HG02623 (cell line): ENCODE data around the gene CDC40.
A peak's percentile ranks its signal among the peaks of the same experiment; 100 is the strongest.
"Not testable (repeated sequence)": the region's sequence is repeated elsewhere in the genome, so short reads cannot be mapped to it uniquely, and the experiment has no call there.

Source experiments
- ATAC-seq: cut with Tn5 transposase; IDR thresholded peaks from one replicate; pipeline ENCODE4 v1.9.1; 2021; ENCODE audit warnings: moderate library complexity; ENCODE audit not compliant: unreplicated experiment

The CDC40 gene

DNA sequence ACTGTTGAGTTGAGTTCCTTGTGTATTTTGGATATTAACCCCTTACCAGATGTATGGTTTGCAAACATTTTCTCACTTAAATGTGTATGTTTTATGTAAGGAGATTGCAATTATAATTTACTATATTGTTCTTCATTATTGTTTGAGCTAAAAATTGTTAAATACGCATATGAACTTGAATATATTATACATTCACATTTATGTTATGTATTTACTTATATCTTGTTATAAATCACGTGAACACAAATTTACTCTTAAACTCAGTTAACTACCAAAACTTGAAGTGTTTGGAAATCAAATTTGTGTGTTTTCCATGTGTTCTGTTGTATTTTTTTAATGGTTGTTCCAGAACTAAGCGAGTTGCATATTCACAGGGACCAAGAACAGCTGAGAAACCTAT, 18.3 kb downstream of the CDC40 start:
- no peak for ATAC-seq

DNA sequence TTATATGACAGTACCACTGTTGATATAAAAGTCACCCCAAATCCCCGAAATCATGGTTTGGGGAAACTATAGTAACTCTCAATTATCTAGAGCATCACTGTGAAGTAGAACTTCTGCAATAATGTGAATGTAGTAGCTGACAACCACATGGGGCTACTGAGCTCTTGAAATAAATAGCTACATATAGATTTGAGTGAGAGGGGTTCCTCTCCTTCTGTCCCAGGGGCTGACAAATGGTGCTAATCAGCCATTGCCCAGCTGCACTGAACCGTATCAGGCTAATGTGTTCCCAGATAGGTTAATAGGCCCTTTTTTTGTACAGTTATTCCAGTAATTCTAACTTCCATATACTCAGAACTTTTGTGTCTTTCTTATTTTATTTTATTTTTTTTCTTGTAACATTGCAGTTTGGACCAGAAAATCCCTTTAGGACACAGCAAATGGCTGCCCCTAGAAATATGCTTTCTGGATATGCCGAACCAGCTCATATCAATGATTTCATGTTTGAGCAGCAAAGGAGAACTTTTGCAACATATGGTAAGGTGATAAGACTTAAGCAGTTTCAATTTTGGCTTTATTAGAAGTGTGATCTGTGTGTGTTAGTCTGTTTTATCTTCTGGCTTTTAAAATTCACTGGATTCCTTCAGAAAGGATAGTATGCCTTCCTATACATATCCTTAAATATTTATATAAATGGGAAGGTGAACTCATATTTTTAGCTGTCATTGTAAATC, 21.1 kb downstream of the CDC40 start:
- no peak for ATAC-seq

DNA sequence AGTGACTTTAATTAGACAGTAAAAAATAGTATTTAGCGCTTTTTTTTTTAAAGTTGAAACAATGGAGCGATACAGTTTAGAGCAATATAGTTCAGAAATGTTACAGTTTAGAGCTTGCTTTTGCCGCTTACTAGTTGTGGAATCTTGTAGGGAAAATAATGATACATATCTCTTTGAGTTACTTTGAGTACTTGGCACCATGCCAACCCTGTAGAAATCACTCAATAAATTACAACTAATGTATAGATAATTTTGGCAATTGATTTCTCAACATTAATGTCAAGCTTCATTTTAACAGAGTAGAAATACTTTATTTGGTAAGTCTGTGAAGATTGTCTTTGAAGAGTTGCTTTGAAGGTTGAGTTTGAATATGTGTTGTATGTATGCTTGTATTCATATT, 27.4 kb downstream of the CDC40 start:
- ATAC-seq = no peak

DNA sequence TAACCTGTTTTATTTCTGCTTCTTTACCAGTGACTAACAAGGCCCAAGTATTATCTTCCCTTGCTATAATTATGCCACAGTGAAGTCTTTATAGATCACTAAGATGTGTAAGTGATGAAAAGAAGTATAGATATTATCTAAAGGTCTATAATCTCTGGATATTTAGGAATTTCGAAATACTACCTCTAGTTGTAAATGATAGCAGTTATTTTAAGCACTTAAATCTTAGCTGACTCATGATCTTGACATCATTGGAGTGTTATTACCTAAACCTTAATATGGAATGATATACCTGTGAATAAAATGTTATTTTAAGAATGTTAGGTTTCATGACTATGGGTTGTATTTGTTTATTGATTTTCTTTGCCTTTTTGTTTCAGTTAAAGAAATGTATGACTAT, 31.5 kb downstream of the CDC40 start:
- no peak for ATAC-seq

DNA sequence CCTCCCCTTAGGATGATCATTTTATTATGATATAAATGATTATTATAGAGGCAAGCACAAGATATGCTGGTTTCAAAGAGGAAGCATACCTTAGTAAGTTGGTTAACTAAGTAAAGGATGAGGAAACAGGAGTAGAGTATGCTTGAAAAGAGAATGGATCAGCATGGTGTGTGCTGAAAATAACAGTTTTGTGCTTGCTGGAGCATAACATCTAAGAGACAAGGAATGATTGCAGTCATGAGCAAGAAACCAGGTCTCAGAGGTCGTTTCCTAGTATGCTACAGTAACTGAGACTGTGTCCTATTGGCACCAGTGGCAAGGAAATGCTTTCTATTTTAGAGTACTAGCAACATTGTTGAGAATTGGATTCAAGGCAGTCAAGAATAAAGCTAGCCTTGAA, 34.1 kb downstream of the CDC40 start:
- no peak for ATAC-seq

DNA sequence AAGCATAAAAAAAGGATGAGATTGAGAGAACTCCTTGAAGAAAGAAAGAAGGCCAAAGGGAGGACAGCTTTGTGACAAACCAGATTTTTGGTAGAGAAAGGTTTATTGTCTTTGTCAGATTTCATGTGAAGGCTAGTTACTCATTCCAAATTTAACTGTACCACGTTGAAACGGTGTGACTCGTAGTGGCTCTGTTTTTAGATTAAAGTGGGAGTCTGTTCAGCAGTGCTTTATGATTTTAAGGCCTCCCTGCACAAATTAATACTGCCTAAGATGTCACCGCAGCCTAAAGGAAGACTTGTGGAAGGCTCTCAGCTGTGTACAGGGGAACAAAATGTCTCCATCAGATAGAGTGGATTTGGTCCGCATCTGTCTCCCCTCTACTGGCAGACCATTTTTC, 35.9 kb downstream of the CDC40 start:
- no peak for ATAC-seq

DNA sequence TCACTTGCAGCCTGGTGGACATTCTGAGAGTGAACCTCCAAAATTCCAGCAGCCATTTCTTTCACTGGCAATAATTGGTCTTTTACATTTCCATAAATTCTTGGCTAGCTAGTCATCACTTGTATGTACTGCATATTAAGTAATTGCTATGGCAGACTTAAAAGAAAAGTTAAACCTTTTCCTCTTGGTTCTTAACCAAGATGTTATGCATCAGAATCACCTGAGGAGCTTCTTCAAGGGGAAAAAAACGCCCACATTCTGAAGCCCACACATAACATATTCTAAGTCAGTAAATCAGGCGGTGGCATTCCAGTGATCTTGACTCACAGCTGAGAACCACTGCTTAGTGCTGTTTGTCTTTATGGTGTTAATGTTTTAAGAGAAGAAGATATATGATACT, 37.0 kb downstream of the CDC40 start:
- no peak for ATAC-seq

DNA sequence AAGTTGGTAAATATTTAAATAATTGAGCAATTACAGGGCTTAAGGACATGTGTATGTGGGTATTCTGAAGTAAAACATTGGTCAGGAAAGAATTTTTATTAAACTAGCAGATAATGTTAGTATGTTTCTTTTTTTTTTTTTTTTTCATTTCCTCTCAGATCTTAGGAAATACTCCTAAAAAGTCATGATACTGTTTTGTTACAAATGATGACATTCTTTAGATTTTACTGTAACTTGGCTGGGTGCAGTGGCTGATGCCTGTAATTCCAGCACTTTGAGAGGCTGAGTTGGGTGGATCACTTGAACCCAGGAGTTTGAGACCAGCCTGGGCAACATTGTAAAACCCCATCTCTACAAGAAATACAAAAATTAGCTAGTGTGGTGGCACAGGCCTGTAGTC, 41.5 kb downstream of the CDC40 start:
- ATAC-seq = no peak

DNA sequence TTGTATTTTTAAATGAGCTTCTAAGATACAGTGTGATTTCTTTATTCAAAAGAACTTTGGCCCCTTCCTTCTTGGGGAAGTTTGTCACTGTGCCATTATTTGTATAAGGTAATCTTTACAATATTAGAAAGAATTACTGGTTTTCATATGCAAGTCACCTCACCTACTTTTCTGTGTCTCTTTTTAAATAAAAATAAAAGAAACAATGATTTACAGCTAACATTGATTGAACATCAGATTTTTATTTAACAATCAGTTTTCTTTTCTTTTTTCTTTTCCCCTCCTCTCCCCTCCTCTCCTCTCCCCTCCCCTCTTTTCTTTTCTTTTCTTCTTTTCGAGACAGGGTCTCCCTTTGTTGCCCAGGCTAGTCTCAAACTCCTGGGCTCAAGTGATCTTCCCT, 46.0 kb downstream of the CDC40 start:
- ATAC-seq = no peak

DNA sequence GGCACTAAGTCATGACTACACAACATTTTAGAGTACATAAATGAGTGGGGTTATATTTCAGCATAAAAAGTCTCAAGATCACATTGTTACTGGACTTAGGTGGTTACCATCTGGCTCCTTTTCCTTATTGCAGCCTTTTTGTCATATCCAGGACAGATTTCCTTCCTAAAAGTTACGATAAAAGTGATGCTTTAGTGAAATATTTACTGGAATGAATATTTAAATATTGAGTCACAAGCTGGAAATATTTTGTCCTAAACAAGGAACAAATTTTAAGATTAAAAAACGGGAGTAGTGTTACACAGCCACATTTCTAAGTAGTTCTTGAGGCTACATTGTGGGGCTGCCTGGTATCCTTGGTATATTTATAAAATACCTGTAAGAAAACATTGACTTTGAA, 52.2 kb downstream of the CDC40 start:
- no peak for ATAC-seq

DNA sequence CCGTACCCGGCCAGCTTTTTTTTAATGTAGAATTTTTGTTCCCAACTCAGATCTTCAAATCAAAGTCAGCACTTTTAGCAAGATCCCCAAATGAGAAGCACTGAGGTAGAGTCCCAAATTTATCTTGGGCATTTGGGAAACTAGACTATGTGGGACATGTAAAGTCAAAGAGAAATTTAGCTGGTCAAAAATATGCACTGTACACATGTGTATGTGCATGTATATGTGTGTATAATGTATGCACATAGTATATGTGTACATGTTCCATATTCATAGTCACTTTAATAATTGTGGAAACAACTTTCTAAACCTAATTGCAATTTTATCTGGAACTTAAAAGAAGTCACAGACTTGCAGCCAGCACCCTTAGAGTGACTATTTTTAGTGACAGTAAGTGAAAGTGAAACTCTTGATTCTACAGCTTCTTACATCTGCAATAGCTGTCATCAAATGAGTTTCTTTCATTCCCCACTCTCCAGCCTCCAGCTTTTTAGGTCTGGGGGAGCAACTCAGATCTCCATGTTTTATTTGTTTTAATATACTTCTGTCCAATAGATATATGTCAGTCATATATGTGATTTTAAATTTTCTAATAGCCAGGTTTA, 53.6 kb downstream of the CDC40 start:
- ATAC-seq = peak; percentile 86

DNA sequence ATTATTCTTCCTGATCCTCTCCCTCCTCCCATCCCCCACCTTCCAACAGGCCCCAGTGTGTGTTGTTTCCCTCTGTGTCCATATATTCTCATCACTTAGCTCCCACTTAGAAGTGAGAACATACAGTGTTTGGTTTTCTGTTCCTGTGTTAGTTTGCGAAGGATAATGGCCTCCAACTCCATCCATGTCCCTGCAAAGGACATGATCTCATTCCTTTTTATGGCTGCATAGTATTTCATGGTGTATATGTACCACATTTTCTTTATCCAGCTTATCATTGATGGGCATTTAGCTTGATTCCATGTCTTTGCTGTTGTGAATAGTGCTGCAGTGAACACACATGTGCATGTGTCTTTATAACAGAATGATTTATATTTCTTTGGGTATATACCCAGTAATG, 55.8 kb downstream of the CDC40 start:
- not testable (repeated sequence) for ATAC-seq

DNA sequence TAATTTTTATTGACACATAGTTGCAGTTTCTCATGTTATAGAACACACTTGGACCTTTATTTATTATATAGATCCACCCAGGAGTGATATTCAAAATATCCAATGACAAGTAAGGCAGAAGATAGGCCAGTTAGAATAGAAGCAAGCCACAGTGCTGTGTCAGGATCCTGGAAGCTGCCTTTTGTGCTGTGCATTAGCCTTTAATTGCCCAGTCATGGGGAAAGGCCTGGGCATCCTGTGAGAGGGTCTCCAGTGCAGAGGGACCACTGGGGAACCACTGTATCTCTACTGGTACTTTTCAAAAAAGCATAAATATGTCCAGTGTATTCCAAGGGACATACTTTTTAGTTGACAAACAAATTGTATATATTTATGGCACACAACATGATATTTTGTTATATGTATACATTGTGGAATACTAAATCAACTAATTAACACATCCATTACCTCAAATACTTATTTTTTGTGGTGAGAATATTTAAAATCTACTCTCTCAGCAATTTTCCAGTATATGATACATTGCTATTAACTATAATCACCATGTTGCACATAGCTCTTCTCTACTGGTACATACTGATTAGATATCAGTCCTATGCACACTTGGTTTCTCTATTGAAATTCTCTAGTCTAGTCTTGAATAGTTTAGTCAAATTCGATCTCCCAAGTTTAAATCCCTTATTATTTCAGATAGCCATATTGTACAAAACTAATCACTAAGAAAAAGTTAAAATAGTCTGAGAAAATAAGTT, 59.5 kb downstream of the CDC40 start:
- ATAC-seq = no peak

DNA sequence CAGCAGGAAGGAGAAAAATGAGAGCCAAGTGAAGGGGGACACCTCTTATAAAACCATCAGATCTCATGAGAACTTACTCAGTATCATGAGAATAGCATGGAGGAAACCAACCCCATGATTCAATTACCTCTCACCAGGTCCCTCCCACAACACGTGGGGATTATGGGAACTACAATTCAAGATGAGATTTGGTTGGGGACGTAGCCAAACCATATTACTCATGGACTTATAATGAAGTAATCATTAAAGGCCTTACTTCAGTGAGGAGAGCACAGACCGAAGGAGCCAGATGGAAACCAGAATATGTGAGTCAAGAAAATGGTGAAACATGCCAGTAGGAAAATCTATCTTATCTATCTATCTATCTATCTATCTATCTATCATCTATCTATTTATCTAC, 64.4 kb downstream of the CDC40 start:
- ATAC-seq = not testable (repeated sequence)

DNA sequence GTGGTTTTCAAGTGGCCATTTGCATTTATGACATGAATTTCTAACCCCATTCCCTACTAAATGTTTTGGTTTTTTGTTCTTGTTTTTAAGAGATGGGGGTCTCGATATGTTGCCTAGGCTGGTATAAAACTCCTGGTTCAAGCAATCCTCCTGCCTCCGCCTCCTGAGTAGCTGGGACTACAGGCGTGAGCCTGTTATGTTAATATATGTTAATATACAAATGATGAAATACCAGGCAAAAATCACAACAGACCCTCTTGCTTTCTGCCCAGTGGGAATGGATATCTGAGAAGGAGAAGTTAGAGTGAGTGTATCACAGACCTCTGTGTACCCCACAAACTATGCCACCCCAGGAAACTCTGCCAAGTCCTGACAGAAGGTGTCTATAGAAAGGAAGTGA, 66.2 kb downstream of the CDC40 start:
- no peak for ATAC-seq

DNA sequence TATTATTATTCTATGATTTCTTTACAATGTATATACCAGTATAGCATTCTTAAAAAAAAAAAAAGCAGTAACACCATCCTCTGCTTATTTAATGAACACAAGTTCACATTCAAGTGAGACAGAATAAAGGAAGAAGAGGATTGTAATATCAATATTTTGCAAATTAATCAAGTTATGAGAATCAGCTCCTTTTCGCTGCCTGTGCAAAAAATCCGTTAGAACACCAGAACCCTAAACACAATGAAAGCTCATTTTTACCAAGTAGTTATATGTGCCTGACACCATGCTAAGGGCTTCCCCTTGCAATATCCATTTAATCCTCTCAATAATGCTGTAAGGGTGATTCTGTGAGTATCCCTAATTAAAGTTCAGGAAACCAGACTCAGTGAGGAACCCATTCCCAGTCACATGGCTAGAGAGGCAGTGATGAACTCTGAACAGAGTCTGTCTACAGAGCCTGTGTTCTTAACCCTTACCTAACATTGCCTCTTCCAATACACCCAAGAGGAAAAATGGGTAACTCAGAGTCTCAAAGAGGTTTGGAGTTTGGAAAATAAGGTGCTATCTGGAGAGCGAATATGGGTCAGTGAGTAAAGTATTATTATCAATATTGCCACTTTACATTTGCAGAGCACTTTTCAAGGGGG, 66.8 kb downstream of the CDC40 start:
- ATAC-seq = no peak

DNA sequence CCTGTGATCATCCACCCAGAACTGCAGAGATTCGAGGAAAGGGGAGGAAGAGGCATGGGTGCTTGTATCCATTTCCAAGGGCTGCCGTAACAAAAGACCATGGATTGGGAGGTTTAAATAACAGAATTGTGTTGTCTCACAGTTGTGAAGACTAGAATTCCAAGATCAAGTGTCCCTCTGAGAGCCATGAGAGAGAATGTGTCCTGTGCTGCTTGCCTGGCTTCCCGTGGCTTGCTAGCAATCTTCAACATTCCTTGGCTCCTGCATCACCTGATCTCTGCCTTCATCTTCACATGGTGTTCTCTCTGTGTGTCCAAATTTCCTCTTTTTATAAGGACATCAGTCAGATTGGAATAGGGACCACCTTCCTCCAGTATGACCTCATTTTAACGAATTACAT, 69.8 kb downstream of the CDC40 start:
- ATAC-seq = no peak

DNA sequence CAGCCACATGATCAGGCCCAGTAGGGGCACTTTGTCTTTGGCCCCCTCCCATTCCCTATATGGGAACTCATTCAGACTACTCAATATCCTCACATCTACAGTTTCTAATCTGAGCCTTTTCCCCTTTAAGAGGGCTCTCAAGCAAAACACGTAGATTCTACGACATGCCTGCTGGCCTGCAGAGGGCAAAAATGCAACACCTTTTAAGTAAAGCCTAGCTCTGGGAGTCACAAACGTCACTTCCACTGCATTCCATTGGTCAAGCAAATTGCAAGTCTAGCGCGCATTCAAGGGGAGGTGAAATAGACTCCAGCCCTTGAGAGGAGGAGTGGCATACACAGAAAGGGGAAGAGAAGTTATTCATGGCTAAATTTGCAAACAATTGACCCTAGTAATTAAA, 70.6 kb downstream of the CDC40 start:
- no peak for ATAC-seq

DNA sequence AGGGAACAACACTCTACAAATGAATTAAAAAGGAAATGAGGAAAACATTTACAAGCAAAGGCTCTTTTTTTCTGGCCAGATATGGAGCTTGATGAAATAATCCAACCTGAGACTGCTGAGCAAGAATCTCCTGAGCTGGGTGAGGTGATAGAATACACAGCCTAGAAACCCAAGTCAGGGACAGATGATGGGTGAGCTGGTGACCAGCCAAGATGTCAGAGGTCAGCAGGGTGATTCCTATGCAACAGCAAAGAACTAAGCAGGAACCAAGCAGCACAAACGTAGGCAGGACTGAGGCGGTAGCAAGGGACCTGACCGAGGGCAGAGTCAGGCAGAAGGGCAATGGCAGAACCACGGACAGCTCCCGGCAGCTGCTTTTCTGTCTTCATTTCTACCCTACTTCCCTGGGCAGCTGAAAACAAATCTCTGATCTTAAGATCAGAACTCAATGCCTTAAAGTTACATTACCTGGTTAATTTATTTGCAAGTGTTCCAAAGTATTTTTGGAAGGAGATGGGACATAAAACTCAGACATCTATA, 75.1 kb downstream of the CDC40 start:
- ATAC-seq = no peak

DNA sequence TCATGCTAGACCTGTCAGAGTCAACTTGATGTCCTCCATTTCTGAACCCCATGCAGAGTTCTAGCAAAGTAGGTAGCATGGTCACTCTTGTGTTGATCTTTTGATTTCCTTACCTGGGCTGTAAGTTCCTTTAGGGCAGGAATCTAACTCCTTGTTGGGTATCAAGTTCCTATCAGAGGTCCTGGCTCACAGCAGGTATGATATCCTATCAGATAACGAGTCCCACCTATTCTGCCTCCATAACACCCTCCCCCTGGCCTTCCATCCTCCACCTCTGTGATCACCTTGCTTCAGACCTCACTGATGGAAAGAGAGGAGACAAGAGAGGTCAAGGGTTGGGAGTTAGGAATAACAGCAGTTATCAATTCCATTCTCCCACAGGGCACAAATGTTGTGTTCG, 76.1 kb downstream of the CDC40 start:
- ATAC-seq = no peak

DNA sequence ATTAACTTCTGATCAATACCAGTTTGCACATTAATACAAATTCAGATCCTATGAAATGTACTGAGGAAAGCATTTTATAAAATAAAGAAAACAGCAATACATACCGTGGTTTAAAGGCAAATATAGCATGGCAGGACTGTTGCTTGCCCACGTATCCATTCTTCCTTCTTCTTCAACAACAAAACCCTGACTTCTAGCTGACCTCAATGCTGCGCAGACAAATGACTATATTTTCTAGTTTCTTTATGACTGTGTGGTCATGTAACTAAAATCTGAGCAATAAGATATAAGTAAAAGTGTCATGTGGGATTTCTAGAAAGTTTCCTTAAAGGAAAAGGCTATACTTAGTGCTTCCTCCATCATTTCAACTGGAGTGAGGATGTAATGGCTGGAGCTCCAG, 85.0 kb downstream of the CDC40 start:
- no peak for ATAC-seq

DNA sequence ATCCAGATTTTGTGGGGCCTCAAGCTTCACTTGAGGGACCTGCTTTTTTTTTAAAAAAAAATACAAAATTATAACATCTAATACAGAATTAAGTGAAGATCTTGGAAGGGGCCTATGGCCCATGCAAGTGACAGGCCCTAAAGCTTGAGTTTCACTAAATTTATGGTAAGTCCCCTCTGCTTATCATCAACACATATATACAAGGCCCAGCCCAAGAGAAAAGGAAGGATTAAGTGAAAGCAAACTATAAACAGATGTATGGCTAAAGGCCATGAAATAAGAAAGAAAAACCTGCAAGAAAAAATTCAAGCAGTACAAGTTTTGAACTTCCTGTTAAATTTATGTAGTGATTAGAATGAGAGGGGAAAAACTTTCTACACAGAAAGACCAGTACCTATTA, 86.8 kb downstream of the CDC40 start:
- no peak for ATAC-seq
